HepG2 (cell line): ENCODE results near the gene LRP1B. TPM values are rescaled to one million over a fixed set of nuclear protein-coding genes. Genes with fewer than 3 reads are reported as not detected.

ENCODE experiments used
- ATAC-seq: fragments of 200-7000 bp; cut with Tn5 transposase; 3 replicates; pipeline ENCODE4 v1.9.1; 2020; ENCODE audit warnings: mild to moderate bottlenecking, moderate library complexity
- BruUV-seq: library from RNA; stranded (reverse); fragments of 400-500 nt; replicated peaks from 2 replicates; lab custom pipeline; 2021; lab: Mats Ljungman, UMichigan
- CTCF ChIA-PET: fragments of 300-600 bp; formaldehyde crosslinking; extraction: SDS; loops from one replicate; lab custom pipeline; 2021; ENCODE audit warnings: low total read pairs, inconsistent platforms, low intra/inter-chr PET ratio; lab: Yijun Ruan, JAX
- POLR2A ChIA-PET: fragments of 350-600 bp; sonication (Branson Sonifier 250); formaldehyde crosslinking; loops from one replicate; lab custom pipeline; 2020; ENCODE audit warnings: antibody characterized with exemption, inconsistent platforms; lab: Yijun Ruan, JAX
- DNase-seq: peaks from one replicate; pipeline ENCODE4 v3.0.0-alpha.2; 2015; ENCODE audit warnings: low spot score
- FAIRE-seq: peaks from 3 replicates; lab custom pipeline; 2011; peaks lifted over from hg19 to GRCh38; lab: Jason Lieb, UNC
- H2AFZ ChIP-seq: one replicate; pipeline ENCODE4 v1.6.1; 2011; ENCODE audit warnings: low read length, inconsistent platforms
- H3K27ac ChIP-seq: fragments of 300-600 bp; 3 replicates; pipeline ENCODE4 v1.8.0; 2011; ENCODE audit warnings: mixed run types, mild to moderate bottlenecking, mixed read lengths, low read length, inconsistent platforms; ENCODE audit not compliant: insufficient read depth; ENCODE audit errors: extremely low read length
- H3K27me3 ChIP-seq, 2 experiments: fragments of 200-600 bp in 1 of 2; 2 replicates in 1 of 2; 3 replicates in 1 of 2; pipeline versions ENCODE4 v1.6.0 to v1.8.0; 2011; ENCODE audit warnings: low read length in 2 of 2, mild to moderate bottlenecking in 2 of 2, moderate library complexity in 2 of 2, inconsistent platforms in 1 of 2; ENCODE audit not compliant: insufficient read depth in 2 of 2, control insufficient read depth in 1 of 2
- H3K36me3 ChIP-seq, 2 experiments: fragments of 200-600 bp in 1 of 2; replicated peaks in 1 of 2; 2 replicates in 1 of 2; 3 replicates in 1 of 2; pipeline versions ENCODE4 v1.5.1 to v1.8.0; 2011; ENCODE audit warnings: low read length in 2 of 2, inconsistent platforms in 1 of 2; ENCODE audit not compliant: insufficient read depth in 2 of 2, control insufficient read depth in 1 of 2
- H3K4me1 ChIP-seq: 2 replicates; pipeline ENCODE4 v1.5.1; 2012; ENCODE audit warnings: low read length, inconsistent platforms; ENCODE audit not compliant: insufficient read depth
- H3K4me2 ChIP-seq: 2 replicates; pipeline ENCODE4 v1.6.0; 2011; ENCODE audit warnings: low read depth, low read length, inconsistent platforms
- H3K4me3 ChIP-seq, 3 experiments: fragments of 200-600 bp in 1 of 3; sonication (generic), shearing (Covaris generic) in 1 of 3; replicated peaks in 1 of 3; 2 replicates each; pipeline ENCODE4 v1.5.1; 2011 to 2016; ENCODE audit warnings: low read length in 3 of 3, inconsistent platforms in 2 of 3, low read depth in 2 of 3, mild to moderate bottlenecking in 2 of 3, control low read depth in 1 of 3, mixed read lengths in 1 of 3; ENCODE audit not compliant: insufficient read depth in 1 of 3
- H3K79me2 ChIP-seq: one replicate; pipeline ENCODE4 v1.6.1; 2011; ENCODE audit warnings: low read length, inconsistent platforms; ENCODE audit not compliant: insufficient read depth
- H3K9ac ChIP-seq: 2 replicates; pipeline ENCODE4 v1.6.0; 2011; ENCODE audit warnings: mild to moderate bottlenecking, low read depth, low read length, inconsistent platforms; ENCODE audit not compliant: insufficient read depth
- H3K9me3 ChIP-seq: 2 replicates; pipeline ENCODE4 v1.5.1; 2012; ENCODE audit warnings: mild to moderate bottlenecking, low read length
- H4K20me1 ChIP-seq: 2 replicates; pipeline ENCODE4 v1.6.0; 2011; ENCODE audit warnings: inconsistent platforms, mild to moderate bottlenecking, low read length, moderate library complexity; ENCODE audit not compliant: insufficient read depth
- CERS6 ChIP-seq: sonication (generic); formaldehyde crosslinking; IDR thresholded peaks from 2 replicates; pipeline ENCODE4 v1.5.0; 2020; ENCODE audit warnings: missing genetic modification reagents
- IRX3 ChIP-seq: sonication (generic); formaldehyde crosslinking; IDR thresholded peaks from 2 replicates; pipeline ENCODE4 v1.8.1; 2023; ENCODE audit warnings: mild to moderate bottlenecking, low read depth, missing genetic modification reagents, borderline replicate concordance
- KIAA2018 ChIP-seq: sonication (generic); formaldehyde crosslinking; IDR thresholded peaks from 2 replicates; pipeline ENCODE4 v1.5.0; 2020; ENCODE audit warnings: mild to moderate bottlenecking, missing genetic modification reagents, borderline replicate concordance
- MEF2D ChIP-seq: sonication (generic); formaldehyde crosslinking; IDR thresholded peaks from 2 replicates; pipeline ENCODE4 v1.5.1; 2020; ENCODE audit warnings: mild to moderate bottlenecking, missing genetic modification reagents
- MLXIP ChIP-seq: sonication (generic); formaldehyde crosslinking; IDR thresholded peaks from 2 replicates; pipeline ENCODE4 v1.9.0; 2021; ENCODE audit warnings: missing genetic modification reagents, borderline replicate concordance
- PHF20 ChIP-seq: sonication (generic); formaldehyde crosslinking; IDR thresholded peaks from 2 replicates; pipeline ENCODE4 v1.5.0; 2020; ENCODE audit warnings: mild to moderate bottlenecking, missing genetic modification reagents
- REXO4 ChIP-seq: sonication (generic); formaldehyde crosslinking; IDR thresholded peaks from 2 replicates; pipeline ENCODE4 v1.8.0; 2022; ENCODE audit warnings: missing genetic modification reagents, mild to moderate bottlenecking, borderline replicate concordance
- SMYD3 ChIP-seq: sonication (generic); formaldehyde crosslinking; IDR thresholded peaks from 2 replicates; pipeline ENCODE4 v1.8.1; 2023; ENCODE audit warnings: mild to moderate bottlenecking, missing genetic modification reagents
- SRSF9 ChIP-seq: fragments of 200-400 bp; formaldehyde crosslinking; IDR thresholded peaks from 2 replicates; pipeline ENCODE4 v1.6.1; 2018; ENCODE audit warnings: borderline replicate concordance, mild to moderate bottlenecking, low read depth, low read length; ENCODE audit not compliant: insufficient read depth, poor library complexity, severe bottlenecking
- ZKSCAN1 ChIP-seq: fragments of 150-350 bp; IDR thresholded peaks from 2 replicates; pipeline ENCODE4 v1.6.1; 2014; ENCODE audit warnings: low read length
- WGBS: methylation state at CpG from one replicate; pipeline ENCODE4 v1.1.6; 2017; ENCODE audit warnings: low lambda C conversion rate; 5-methylcytosine and 5-hydroxymethylcytosine counted together
- in situ Hi-C: cut with HindIII; loops from 2 replicates; pipeline ENCODE4 v1.10.0; 2017; ENCODE audit warnings: low pct_unique_long_range_greater_than_20kb; ENCODE audit not compliant: extremely low pct_ligation_motif_present
- intact Hi-C: fragments of 100-400 bp; cut with micrococcal nuclease; formaldehyde crosslinking; loops from one replicate; pipeline ENCODE4 v1.10.0; 2022; ENCODE audit not compliant: unreplicated experiment
- polyA plus RNA-seq, 8 experiments: library from polyadenylated mRNA; depleted of rRNA in 3 of 8; stranded (reverse) in 7 of 8; unstranded in 1 of 8; fragments of >200 nt; fragmentation: Illumina TruSeq in 4 of 8; extraction: Trizol in 4 of 8; gene quantifications; 2 replicates each; pipeline versions ENCODE4 v1.2.1 to v1.2.3, GENCODE V29; 2011 to 2016; ENCODE audit warnings: low read depth in 4 of 8, missing spikeins in 1 of 8, mixed read lengths in 1 of 8; ENCODE audit not compliant: insufficient read depth in 1 of 8
- total RNA-seq, 5 experiments: library from RNA; depleted of rRNA; stranded (reverse); fragments of >200 nt; fragmentation: Illumina TruSeq; extraction: Trizol; gene quantifications; 2 replicates each; pipeline ENCODE4 v1.2.3, GENCODE V29; 2016; ENCODE audit warnings: low read depth in 1 of 5

Gene LRP1B
- total and polyA plus RNA-seq, 2 of the 13 experiments (the other 11 are each of a cell fraction or from before 2014, with no cell fraction given): 0.04 TPM; not detected in 1

GRCh38 chr2:140814141-140814540 lies 1316.7 kb downstream of the LRP1B start:
- Histone ChIP-seq H3K36me3 (no peaks in the 10 kb centered on the region), H2AFZ (no peak overlapping the region), H3K9ac (no peak overlapping the region), H3K79me2 (no peaks in the 10 kb centered on the region), H3K27me3 (no peaks in the 10 kb centered on the region), H3K4me3 (no peak overlapping the region), H3K27ac (no peak overlapping the region), H3K9me3 (no peaks in the 10 kb centered on the region), H3K4me2 (no peak overlapping the region), H4K20me1 (no peaks in the 10 kb centered on the region), H3K4me1 (no peaks in the 10 kb centered on the region)
- no peak for DNase-seq
- CTCF ChIA-PET: no interaction called here
- 0% methylated on average over 3 of the region's 3 CpGs for WGBS
- intact Hi-C loops (no loop called here), in situ Hi-C loops (no loop called here)
- FAIRE-seq: no peak
- no peak for ATAC-seq
- TF ChIP-seq PHF20 (CRISPR knock-in tag) (no peak), REXO4 (no peak), CERS6 (CRISPR knock-in tag) (no peak), IRX3 (CRISPR knock-in tag) (no peak), SRSF9 (no peak), MLXIP (CRISPR knock-in tag) (no peak), KIAA2018 (CRISPR knock-in tag) (no peak), SMYD3 (CRISPR knock-in tag) (no peak), MEF2D (CRISPR knock-in tag) (no peak), ZKSCAN1 (no peak)
- no TSS peak for BruUV-seq
- POLR2A ChIA-PET: no interaction called here
